ENCODE measurements around the gene CSMD2.

DNA sequence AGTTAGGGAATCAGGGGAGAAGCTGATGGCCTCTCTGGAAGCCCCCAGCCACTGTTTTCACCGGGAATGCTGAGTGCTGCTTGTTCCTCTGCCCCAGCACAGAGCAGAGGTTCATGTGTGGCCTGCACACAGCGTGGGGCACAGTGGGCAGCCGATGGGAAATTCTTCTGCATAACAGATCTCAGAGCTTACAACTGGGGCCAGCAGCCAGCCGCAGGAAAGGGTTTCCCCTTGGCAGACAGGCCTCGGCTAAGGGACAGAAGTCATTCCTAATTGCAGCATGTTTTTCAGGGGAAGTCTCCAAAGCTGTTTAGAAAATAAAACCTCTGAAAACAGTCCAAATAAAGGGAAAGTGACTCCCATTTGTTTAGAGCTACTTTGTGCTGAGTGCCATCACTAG, 278.5 kb downstream of the CSMD2 start:
- TF ChIP-seq ZNF416 (CRISPR knock-in tag; IDR thresholded peaks at IDR 0.05) (no peak), CTCF (IDR thresholded peaks at IDR 0.05) (no peak), ZNF671 (CRISPR knock-in tag; IDR thresholded peaks at IDR 0.05) (no peak), ZNF138 (CRISPR knock-in tag; conservative IDR thresholded peaks at IDR 0.05) (no peak), TP53 (CRISPR knock-in tag; IDR thresholded peaks at IDR 0.05) (no peak), ZNF121 (CRISPR knock-in tag; IDR thresholded peaks at IDR 0.05) (no peak), ZNF232 (CRISPR knock-in tag; IDR thresholded peaks at IDR 0.05) (no peak), NR2C2 (CRISPR knock-in tag; IDR thresholded peaks at IDR 0.05) (no peak), FOXJ3 (CRISPR knock-in tag; IDR thresholded peaks at IDR 0.05; ENCODE audit: borderline replicate concordance) (no peak)
- TF ChIP-seq, protein P1, sequence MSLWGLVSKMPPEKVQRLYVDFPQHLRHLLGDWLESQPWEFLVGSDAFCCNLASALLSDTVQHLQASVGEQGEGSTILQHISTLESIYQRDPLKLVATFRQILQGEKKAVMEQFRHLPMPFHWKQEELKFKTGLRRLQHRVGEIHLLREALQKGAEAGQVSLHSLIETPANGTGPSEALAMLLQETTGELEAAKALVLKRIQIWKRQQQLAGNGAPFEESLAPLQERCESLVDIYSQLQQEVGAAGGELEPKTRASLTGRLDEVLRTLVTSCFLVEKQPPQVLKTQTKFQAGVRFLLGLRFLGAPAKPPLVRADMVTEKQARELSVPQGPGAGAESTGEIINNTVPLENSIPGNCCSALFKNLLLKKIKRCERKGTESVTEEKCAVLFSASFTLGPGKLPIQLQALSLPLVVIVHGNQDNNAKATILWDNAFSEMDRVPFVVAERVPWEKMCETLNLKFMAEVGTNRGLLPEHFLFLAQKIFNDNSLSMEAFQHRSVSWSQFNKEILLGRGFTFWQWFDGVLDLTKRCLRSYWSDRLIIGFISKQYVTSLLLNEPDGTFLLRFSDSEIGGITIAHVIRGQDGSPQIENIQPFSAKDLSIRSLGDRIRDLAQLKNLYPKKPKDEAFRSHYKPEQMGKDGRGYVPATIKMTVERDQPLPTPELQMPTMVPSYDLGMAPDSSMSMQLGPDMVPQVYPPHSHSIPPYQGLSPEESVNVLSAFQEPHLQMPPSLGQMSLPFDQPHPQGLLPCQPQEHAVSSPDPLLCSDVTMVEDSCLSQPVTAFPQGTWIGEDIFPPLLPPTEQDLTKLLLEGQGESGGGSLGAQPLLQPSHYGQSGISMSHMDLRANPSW (CRISPR knock-in tag; conservative IDR thresholded peaks at IDR 0.05; ENCODE audit: low read depth) = no peak

Data from WTC11 (cell line).